ENCODE results near the gene ASB16.
A peak's percentile ranks its signal among the peaks of the same experiment; 100 is the strongest.
"Not testable (repeated sequence)": the region's sequence is repeated elsewhere in the genome, so short reads cannot be mapped to it uniquely, and the experiment has no call there.

Gene ASB16

DNA sequence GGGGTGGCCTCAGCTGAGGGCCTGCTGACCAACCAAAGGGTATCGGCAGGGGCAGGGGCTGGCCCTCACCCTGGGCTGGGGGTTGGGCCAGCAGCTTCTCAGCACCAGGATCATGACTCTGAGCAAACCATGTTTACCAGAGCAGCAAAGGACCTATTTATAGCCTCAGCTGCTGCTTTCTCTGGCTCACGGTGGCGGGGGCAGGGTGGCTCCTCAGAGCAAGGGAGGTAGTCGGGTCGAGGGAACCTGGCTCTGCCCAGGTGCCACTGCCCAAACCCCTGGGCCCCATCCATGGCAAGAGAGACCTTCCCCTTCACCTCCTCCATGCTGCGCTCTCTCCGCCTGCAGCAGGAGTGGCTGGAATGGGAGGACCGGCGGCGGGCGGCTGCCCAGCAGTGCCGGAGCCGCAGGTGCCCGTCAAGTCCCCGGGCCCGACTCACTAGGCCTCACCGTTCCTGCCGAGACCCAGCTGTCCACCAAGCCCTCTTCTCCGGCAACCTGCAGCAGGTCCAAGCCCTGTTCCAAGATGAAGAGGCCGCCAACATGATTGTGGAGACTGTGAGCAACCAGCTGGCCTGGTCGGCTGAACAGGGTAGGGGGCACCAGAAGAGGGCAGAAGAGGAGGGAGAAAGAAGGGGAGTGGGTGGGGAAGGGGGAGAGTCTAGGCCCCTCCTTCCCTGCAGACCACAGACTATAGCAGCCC is at the start of gene ASB16:
TSS of gene ASB16 (plus strand) at position 206 of the 703 bp plus-strand sequence. CDS start at position 292, 86 bp downstream.
- ATAC-seq (no peak), DNase-seq (no peak)

DNA sequence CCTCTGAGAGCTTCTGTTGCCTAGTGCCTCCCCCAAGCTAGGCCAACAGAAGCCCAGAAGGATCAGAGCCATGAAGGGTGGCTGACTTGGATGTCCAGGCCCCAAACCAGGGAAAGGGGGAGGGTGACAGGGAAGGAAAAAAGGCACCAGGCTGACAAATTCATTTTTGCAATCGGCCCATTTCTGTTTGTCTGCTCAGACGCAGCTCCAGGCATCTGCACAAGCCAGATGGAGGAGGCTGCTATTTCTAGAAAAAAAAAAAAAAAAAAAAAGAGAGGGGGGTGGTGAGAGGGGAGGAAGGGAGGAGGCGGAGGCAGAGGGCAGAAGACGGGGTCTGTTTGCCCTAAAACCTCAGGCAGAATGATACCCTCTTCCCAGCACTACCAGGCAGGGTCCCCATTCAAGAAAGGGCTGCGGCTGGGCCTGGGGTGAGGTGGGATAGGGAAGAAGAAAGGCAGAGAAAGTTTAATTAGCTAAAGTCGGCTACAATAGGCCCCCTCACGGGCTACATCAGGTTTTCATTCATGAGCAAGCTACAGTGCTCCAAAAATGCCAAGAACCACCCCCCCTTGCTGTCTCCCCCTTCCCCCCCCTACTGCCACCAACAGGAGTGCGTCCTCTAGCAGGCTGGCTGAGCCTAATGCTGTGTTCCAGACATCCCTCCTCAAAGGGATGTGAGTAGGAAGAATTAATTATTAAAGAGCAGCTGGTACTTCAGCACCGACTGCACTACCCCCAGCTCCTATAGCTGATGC is 49.5 kb upstream of the ASB16 start:
- DNase-seq (no peak), ATAC-seq (no peak)

GRCh38 chr17:44121997-44122815 is 48.3 kb upstream of the ASB16 start:
- no peak for DNase-seq

GRCh38 chr17:44122816-44123355 is 47.6 kb upstream of the ASB16 start:
- peak; percentile 31 for DNase-seq

More at GRCh38 chr17:44121997-44122815, 48.3 kb upstream of the ASB16 start:
- no peak for ATAC-seq

GRCh38 chr17:44123356-44124117 is 47.0 kb upstream of the ASB16 start, which contains the start of gene HDAC5:
Gene HDAC5 (minus strand): TSS chr17:44123641. CDS start chr17:44117515, 6,126 bp downstream.
- ATAC-seq (peak; percentile 96), DNase-seq (peak; percentile 97)

More at GRCh38 chr17:44122816-44123355, 47.6 kb upstream of the ASB16 start:
- no peak for ATAC-seq

- ATAC-seq = no peak
- DNase-seq = no peak
Measured at GRCh38 chr17:44124118-44124438, 46.4 kb upstream of the ASB16 start.

DNA sequence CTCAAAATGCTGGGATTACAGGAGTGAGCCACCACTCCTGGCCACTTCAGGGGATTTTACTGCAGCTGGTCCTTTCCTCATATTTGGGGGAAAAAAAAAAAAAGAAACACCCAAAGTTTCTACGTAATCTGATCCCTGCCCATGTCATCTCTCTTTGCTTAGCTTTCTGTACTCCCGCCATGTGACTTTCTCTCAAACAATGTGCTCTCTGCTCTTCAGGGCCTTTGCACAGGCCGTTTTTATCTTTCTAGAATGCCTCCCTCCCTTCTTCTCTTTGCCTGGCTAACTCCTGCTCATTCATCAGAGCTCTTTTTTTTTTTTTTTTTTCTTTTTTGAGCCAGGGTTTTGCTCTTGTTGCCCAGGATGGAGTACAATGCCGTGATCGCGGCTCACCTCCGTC is 42.1 kb upstream of the ASB16 start:
- DNase-seq = no peak
- ATAC-seq = no peak

GRCh38 chr17:44130693-44131349 is 39.7 kb upstream of the ASB16 start:
- DNase-seq = no peak
- no peak for ATAC-seq

DNA sequence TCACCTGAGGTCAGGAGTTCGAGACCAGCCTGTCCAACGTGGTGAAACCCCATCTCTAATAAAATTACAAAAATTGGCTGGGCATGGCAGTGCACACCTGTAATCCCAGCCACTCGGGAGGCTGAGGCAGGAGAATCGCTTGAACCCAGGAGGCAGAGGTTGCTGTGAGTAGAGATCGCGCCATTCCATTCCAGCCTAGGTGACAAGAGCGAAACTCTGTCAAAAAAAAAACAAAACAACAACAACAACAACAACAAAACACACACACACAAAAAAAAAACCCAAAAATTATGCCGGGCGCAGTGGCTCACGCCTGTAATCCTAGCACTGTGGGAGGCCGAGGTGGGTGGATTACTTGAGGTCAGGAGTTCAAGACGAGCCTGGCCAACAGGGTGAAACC is 39.1 kb upstream of the ASB16 start:
- not testable (repeated sequence) for DNase-seq, ATAC-seq

DNA sequence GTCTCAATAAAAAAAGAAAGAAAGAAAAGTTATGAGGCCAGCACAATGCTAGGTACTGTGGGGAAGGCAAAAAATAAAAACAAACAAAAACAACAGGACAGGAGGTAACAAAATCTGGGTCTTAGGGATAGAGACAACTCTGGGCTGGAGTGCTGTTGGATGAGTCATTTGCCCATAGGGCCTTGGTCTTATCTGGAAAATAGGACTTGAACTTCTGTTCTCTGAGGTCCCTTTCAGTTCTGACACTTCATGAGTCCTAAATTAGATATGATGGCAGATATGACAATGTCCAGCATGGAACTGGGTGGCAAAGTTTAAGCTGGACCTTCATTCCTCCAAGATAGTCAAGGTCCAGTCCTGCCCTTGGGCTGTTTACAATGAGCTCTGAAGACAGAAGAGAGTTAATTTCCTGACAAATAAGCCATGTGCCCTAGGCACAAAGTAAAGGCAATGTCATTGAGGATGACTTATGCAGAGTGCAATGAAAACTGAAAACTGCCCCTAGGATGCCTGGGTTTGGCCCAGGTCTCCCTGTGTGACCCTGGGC is 38.2 kb upstream of the ASB16 start:
- DNase-seq (no peak), ATAC-seq (no peak)

- no peak for DNase-seq
- no peak for ATAC-seq
Measured at GRCh38 chr17:44133918-44134476, 36.5 kb upstream of the ASB16 start.

- DNase-seq = no peak
- ATAC-seq = no peak
Measured at GRCh38 chr17:44134752-44135568, 35.5 kb upstream of the ASB16 start.

GRCh38 chr17:44137891-44138709 is 32.4 kb upstream of the ASB16 start:
- ATAC-seq = peak; percentile 76
- peak; percentile 78 for DNase-seq

GRCh38 chr17:44143921-44144320 is 26.6 kb upstream of the ASB16 start:
- DNase-seq, ATAC-seq: not testable (repeated sequence)

GRCh38 chr17:44144966-44145739 is 25.4 kb upstream of the ASB16 start:
- no peak for DNase-seq

GRCh38 chr17:44146375-44147346 is 23.8 kb upstream of the ASB16 start:
- no peak for ATAC-seq
- DNase-seq = no peak

More at GRCh38 chr17:44144966-44145739, 25.4 kb upstream of the ASB16 start:
- no peak for ATAC-seq

Measured in stimulated activated naive CD8-positive, alpha-beta T cell treated with anti-CD3 and anti-CD28 coated beads, Interleukin-15, Interleukin-2, amounts not matched to agents 100 U/mL and 50 U/mL, for 24 hours (primary cell).